Left hindlimb (tissue), 1 donor: Measurements from ENCODE around the gene RWDD3.

ENCODE experiments used
- DNase-seq: peaks from one replicate; pipeline ENCODE4 v3.0.0-alpha.2; 2018

The RWDD3 gene

GRCh38 chr1:95230256-95230655, 3.8 kb upstream of the RWDD3 start:
- DNase-seq = no peak

- DNase-seq = no peak
Measured at GRCh38 chr1:95230768-95231191, 3.2 kb upstream of the RWDD3 start.

- no peak for DNase-seq
Measured at GRCh38 chr1:95232646-95233318, 1.2 kb upstream of the RWDD3 start.

DNA sequence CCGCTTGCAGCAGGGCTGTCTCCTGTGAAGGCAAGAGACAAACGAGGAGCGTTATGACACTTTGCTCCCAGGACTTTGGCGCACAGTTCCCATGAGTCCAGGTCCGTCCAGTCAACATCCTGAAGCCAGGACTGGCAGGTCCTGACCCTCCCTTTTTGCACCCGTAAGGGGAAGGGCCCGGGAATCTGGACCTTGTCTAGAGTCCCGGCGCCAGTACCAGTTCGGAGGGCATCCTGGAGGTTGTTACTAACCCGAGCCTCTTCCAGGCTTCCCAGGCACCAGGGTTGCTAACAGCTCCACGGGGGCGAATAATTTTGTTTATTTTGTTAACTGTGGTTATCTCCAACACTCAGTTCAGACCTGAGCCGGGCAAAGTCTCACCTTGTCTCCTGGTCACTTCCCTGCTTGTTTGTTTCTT, 682 bp upstream of the RWDD3 start:
- peak; percentile 39 for DNase-seq

GRCh38 chr1:95236784-95237575, 3.0 kb downstream of the RWDD3 start:
- DNase-seq = no peak

DNA sequence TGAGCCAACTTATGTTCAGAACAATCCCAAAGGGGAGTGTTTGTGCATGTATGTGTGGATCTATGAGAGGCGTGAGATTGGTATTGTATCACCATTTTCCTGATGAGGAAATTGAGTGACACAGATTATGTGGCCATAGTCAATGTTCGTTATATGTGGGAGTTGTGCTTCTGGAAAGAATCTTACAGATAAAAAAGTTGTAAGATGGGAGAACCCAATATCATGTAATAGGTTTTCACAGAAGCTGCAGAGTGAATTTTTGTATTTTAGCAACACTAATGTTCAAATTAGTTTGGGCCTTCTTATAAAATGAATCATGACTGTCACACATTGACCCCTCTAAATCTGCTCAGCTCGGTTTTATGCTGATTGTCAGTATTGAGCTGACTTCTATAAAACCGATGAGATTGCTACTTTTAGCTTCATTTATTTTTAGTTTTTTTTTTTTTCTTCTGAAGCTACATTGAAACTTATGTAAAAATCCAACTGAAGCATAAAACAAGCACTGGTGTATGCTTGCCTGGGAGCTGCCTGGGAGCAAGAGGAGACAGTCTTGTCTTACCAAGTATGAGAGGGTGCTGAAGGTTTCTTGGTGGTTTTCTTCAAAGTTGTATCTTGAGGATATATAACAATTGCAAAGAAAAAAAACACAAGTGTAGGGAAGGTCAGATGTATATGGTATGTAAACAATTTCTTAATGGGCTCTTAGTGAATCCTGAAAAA, 4.1 kb downstream of the RWDD3 start:
- no peak for DNase-seq

DNA sequence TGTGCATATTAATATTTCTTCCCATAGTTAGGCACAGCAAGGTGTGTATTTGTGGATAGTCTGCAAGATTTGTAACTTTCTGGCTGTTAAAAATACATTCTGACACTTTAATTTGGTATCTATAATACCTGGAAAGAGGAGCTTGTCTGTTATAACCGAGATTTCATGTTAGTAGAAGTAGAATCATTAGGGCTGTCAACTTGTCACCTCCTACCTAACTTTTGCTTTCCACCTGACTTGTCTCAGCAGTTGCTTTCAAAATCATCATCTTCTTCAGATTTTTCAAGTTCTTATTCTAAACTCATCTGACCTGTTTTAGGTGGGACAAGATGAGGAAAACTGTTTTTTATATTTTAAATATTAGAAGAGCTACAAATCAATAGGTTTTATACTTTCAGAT, 11.0 kb downstream of the RWDD3 start:
- DNase-seq = no peak

GRCh38 chr1:95246511-95246910, 12.5 kb downstream of the RWDD3 start:
- DNase-seq = no peak

DNA sequence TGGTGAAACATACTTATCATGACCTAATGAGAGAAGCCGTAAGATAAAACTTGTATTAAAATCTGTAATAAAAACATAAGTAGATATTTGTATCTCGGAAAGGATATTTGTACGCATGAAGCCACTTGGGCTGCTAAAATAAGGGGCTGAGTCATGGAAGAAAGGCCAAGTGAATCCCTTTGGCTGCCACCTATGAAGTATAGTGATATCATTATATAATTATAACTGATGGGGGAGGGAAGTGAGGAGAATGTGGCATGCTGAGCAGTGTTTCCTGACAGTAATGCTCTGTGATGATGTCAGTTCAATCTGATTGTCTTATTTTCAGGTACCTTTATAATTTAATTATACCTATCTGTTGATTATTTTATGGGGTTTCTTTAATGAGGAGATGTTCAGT, 13.6 kb downstream of the RWDD3 start:
- DNase-seq = no peak

GRCh38 chr1:95249916-95250315, 15.9 kb downstream of the RWDD3 start:
- no peak for DNase-seq

DNA sequence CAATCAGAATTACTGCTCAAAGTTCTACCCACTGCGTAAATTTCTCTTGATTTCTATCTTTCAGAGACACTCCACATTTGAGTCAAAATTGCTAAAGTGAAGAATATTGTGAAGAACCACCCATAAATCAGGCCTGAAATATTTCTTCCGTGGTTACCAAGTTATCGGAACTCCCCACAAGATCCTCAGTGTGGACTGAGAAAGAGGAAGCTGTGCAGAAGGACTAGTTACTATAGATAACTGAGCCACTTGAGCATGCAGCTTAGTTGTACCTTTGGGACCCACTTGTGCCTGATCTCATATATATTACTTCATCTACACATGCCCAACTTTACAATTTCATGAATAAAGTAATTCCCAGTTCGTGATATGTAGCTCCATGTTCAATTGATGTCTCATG, 18.4 kb downstream of the RWDD3 start:
- DNase-seq = no peak

GRCh38 chr1:95254959-95255358, 20.9 kb downstream of the RWDD3 start:
- no peak for DNase-seq

- DNase-seq = no peak
Measured at GRCh38 chr1:95255826-95256225, 21.8 kb downstream of the RWDD3 start.

DNA sequence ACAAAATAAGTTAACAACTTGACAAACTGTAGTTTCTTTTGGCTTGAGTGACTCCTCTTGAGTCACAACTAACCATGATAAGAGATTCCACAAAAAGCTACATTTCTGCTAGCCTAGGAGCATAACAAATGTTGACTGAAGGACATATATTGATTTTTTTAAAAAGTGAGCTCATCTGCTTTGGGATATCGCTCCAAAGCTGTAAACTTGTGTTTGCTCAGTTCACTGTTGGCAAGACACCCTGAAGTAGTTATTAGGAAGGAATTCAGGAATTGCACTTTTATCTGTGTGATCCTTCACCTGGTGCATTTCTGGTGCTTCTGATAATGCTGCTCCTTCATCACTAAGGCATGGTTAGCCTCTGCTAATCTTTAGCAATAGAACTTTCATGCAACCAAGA, 23.7 kb downstream of the RWDD3 start:
- DNase-seq = no peak

DNA sequence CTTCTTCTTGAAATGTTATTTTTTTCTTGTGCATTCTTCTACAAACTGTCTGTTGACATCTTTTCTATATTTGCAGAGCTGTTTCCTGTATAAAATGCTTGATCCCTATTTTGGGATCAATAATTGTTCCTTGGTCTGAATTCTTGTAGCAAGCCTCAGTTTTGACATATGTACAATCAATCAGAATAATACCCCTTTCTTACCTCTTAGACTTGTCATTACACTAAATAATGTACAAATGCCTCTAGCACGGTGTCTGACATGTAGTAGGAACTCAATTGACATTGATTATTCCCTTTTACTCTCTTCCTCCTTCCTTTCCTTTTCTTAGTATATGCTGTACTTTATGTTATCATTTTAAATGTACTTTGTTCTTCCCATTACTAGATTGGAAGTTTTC, 25.2 kb downstream of the RWDD3 start:
- DNase-seq = no peak

DNA sequence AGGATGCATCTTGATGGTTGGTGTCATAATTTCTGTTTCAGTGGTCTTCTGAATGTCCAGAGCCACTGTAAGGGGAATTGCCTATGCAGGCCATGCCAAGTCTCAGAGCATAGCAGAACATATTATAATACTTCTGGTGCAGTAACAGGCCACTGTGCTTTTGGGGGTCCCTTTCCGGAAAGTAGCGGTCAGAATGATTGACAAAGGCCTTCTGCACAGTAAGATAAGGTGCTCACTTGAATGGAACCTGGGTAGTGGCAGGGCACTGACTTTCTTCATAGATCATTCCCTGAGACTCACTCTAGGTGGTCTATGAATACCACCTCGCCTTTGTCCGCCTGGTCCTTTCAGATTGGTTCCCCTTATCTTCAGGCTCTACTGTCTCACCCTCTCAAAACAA, 28.9 kb downstream of the RWDD3 start:
- DNase-seq = no peak

- no peak for DNase-seq
Measured at GRCh38 chr1:95263450-95263849, 29.4 kb downstream of the RWDD3 start.

DNA sequence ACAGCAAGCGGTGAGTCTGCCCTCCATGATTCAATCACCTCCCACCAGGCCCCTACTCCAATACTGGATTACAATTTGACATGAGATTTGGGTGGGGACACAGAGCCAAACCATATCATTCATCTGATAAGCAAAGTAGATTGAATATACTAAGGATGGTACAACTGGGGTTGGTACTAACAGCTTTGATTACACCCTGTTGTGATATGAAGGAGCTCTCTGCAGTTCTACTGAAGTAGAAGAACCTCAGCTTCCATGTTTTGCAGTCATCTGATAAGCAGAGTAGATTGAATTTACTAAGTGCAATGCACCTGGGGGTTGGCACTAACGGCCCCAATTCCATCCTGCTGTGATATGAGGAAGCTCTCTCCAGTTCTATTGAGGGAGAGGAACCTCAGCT, 31.1 kb downstream of the RWDD3 start:
- DNase-seq = no peak

- no peak for DNase-seq
Measured at GRCh38 chr1:95276429-95276828, 42.4 kb downstream of the RWDD3 start.

DNA sequence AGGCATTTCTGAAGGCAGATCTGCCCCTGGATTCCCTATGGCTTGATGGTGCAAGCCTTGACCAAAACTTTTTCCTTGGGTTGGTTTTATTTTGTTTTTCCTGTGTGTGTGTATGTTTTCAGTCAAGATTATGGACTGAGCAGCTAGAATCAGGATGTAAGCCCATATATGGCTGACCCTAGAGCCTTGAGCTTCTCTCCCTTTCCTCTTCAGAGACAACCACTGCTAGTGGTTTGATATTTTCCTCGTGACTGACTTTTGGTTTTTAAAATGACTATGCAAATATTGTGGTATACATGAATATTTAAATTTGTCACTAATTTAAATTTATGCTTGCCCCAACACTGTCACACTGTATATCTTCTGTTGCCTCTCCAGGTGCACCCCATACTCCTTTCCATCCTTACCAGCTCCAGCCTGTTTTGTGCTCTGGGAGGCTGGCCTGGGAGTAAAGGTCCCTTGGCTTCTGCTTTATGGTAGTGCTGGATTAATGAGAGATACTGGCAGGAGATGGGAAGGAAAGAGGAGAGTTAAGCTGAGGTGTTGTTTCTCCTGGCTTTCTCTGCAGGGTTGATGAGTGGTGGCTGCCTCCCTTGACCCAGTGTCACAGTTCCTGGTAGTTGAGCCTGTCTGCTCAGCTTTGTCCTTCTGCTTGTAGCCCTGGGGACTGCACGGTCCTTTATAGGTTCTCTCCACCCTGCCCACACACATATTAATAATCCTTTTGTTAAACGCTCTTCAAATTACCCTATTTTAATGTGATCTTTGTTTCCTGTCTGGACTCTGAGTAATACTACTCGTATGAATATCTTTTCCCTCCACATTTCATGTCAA, 44.4 kb downstream of the RWDD3 start:
- no peak for DNase-seq

DNA sequence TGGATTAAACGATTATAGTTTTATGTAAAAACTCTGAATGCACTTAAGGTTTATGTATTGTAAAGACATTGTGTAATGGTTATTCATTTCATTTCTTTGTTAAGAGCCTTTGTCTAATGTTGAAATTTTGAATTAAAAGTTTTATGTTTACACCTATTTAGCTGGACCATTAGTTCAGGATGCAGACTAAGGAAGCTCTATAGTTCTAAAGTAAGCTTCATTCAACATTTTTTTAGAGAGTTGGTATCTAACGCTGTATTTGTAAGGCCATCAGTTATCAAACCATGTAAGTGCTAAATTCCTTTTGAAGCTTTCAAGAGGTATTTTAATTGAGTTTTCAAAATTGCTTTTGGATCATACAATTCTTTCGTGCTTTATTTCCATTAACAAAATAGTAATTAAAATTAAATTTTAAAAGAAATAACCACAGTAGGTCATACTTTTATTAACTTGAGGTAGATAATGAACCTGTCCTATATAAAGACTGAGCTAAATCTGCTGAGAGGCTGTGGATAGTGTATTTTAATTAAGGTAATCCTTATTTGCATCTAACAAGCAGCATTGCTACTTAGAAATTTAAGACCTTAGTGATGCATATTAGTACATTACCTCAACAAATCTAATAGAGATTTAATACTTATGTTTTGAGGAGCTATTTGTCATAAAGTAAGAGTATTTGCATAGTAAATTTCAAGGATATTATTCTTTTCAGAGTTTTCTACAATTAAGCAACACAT, 47.9 kb downstream of the RWDD3 start:
- DNase-seq = no peak

DNA sequence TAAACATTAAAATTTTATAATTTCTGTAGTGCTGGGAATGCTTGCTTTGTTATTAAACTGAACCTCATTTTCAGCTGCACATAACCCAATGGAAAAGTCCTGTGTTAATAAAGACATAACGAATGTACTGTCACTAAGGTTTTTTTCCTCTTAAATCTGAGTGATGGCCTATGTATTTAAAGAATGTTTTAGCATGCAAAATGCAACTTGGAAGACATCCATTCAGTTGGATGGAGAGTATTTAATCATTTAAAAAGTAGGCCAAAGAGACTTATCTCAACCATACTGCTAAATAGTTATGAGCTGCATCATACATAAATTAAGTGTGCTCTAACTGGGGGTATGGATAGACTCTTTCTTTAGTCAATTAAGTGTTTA, 48.5 kb downstream of the RWDD3 start:
- DNase-seq = no peak
